Endodermal cell (in vitro differentiated cells): Measurements from ENCODE around the gene BTBD6. TPM values are rescaled to one million over a fixed set of nuclear protein-coding genes. Genes with fewer than 3 reads are reported as not detected.

Experiments
- DNase-seq: peaks from one replicate; pipeline ENCODE4 v3.0.0-alpha.2; 2017
- H3K27ac ChIP-seq: 2 replicates; pipeline ENCODE4 v1.5.1; 2013; ENCODE audit warnings: mild to moderate bottlenecking, low read depth, low read length, moderate library complexity
- H3K27me3 ChIP-seq: 2 replicates; pipeline ENCODE4 v1.6.1; 2013; ENCODE audit warnings: mild to moderate bottlenecking, low read length, moderate library complexity; ENCODE audit not compliant: insufficient read depth, control insufficient read depth, poor library complexity, severe bottlenecking
- H3K36me3 ChIP-seq: 2 replicates; pipeline ENCODE4 v1.7.0; 2013; ENCODE audit warnings: mild to moderate bottlenecking, low read length, moderate library complexity; ENCODE audit not compliant: control insufficient read depth, insufficient read depth
- H3K4me1 ChIP-seq: one replicate; pipeline ENCODE4 v1.7.0; 2013; ENCODE audit warnings: low read length; ENCODE audit not compliant: control insufficient read depth, insufficient read depth
- H3K4me3 ChIP-seq: 2 replicates; pipeline ENCODE4 v1.5.1; 2013; ENCODE audit warnings: mild to moderate bottlenecking, low read length, moderate library complexity
- H3K9ac ChIP-seq: 2 replicates; pipeline ENCODE4 v1.6.1; 2013; ENCODE audit warnings: mild to moderate bottlenecking, low read length, moderate library complexity; ENCODE audit not compliant: poor library complexity, severe bottlenecking; ENCODE audit errors: extremely low read depth
- H3K9me3 ChIP-seq: 2 replicates; pipeline ENCODE4 v1.6.1; 2013; ENCODE audit warnings: mild to moderate bottlenecking, low read length, moderate library complexity; ENCODE audit not compliant: control insufficient read depth
- H3K27ac Mint-ChIP-seq: 2 replicates; pipeline ENCODE4 v1.8.0; 2020; ENCODE audit warnings: mixed read lengths
- H3K27me3 Mint-ChIP-seq: 2 replicates; pipeline ENCODE4 v1.8.0; 2021; ENCODE audit warnings: mild to moderate bottlenecking, mixed read lengths; ENCODE audit not compliant: insufficient read depth
- H3K36me3 Mint-ChIP-seq: 2 replicates; pipeline ENCODE4 v1.8.0; 2020; ENCODE audit warnings: low read depth, mixed read lengths
- H3K4me1 Mint-ChIP-seq: 2 replicates; pipeline ENCODE4 v1.8.0; 2020; ENCODE audit warnings: mixed read lengths
- H3K4me3 Mint-ChIP-seq: 2 replicates; pipeline ENCODE4 v1.8.0; 2020; ENCODE audit warnings: mild to moderate bottlenecking, moderate library complexity, mixed read lengths
- H3K9me3 Mint-ChIP-seq: 2 replicates; pipeline ENCODE4 v1.8.0; 2020; ENCODE audit warnings: mild to moderate bottlenecking, mixed read lengths
- WGBS, 2 experiments: methylation state at CpG; one replicate each; pipeline versions ENCODE4 v1.1.5 to v1.1.7; 2013; ENCODE audit warnings: missing lambda C conversion rate in 2 of 2, mixed read lengths in 1 of 2; ENCODE audit not compliant: insufficient coverage in 1 of 2, insufficient read length in 1 of 2; 5-methylcytosine and 5-hydroxymethylcytosine counted together
- total RNA-seq, 2 donors: library from RNA; stranded (reverse); fragmentation: NEBNext Ultra II Directional in 1 of 2; extraction: Animal tissue kit (Norgen Biotek cat#: 25700) in 1 of 2; gene quantifications; 2 replicates in 1 of 2; 3 replicates in 1 of 2; pipeline ENCODE4 v1.2.1, GENCODE V29; 2021
- TF ChIP-seq, protein P1 (sequence below): fragments of 200-600 bp; sonication (generic); conservative IDR thresholded peaks from 2 replicates; pipeline ENCODE4 v1.5.0; 2021; ENCODE audit warnings: antibody characterized with exemption, mild to moderate bottlenecking

Gene BTBD6
- total RNA-seq, 2 donors from 2014 or later = 21.8 to 26.9 TPM

DNA sequence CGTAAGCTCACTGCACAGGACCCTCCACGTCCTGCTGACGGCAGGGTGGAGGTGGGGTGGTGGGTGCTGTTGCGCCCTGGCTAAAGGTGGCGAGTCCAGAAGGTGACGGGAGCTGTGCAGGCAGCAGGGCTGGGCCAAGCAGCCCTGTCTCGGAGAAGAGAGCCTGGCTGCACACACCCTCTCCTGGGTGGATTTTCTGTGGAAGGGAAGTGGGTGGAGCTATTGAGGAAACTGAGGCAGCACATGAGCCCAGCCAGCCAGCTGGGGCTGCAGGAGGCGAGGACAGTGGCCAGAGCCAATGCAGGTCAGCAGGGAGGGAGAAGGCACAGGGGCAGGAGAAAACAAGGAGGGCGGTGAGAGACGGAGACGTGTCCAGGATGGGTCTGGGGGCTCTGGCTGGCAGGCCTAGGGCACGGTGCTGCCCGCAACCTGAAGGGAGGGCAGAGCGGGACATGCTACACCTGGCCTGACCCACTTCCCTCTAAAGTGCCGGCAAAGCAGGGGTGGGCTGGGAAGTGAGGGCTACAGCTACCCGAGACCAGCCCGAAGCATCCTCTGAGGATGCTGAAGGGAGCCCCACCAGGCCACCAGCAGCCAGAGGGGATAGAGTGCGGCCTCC lies 20.5 kb downstream of the BTBD6 start:
- no peak for DNase-seq
- no peaks in the 10 kb centered on the region for H3K27me3 ChIP-seq
- H3K4me1 ChIP-seq = no peaks in the 10 kb centered on the region
- Mint-ChIP-seq H3K9me3 (no peaks in the 10 kb centered on the region), H3K27me3 (no peaks in the 10 kb centered on the region), H3K4me1 (no peaks in the 10 kb centered on the region), H3K4me3 (no peak overlapping the region), H3K27ac (peak overlapping the region; percentile 81), H3K36me3 (peaks cover 6% of the 10 kb centered on the region)
- H3K4me3 ChIP-seq = no peak overlapping the region
- no peaks in the 10 kb centered on the region for H3K9me3 ChIP-seq
- no peak overlapping the region for H3K27ac ChIP-seq
- no peaks in the 10 kb centered on the region for H3K36me3 ChIP-seq
- H3K9ac ChIP-seq = no peak overlapping the region
- TF ChIP-seq, protein P1, sequence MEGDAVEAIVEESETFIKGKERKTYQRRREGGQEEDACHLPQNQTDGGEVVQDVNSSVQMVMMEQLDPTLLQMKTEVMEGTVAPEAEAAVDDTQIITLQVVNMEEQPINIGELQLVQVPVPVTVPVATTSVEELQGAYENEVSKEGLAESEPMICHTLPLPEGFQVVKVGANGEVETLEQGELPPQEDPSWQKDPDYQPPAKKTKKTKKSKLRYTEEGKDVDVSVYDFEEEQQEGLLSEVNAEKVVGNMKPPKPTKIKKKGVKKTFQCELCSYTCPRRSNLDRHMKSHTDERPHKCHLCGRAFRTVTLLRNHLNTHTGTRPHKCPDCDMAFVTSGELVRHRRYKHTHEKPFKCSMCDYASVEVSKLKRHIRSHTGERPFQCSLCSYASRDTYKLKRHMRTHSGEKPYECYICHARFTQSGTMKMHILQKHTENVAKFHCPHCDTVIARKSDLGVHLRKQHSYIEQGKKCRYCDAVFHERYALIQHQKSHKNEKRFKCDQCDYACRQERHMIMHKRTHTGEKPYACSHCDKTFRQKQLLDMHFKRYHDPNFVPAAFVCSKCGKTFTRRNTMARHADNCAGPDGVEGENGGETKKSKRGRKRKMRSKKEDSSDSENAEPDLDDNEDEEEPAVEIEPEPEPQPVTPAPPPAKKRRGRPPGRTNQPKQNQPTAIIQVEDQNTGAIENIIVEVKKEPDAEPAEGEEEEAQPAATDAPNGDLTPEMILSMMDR = no peak
- WGBS, 2 experiments = 91 to 98% methylated on average over 14 to 18 of the region's 18 CpGs

DNA sequence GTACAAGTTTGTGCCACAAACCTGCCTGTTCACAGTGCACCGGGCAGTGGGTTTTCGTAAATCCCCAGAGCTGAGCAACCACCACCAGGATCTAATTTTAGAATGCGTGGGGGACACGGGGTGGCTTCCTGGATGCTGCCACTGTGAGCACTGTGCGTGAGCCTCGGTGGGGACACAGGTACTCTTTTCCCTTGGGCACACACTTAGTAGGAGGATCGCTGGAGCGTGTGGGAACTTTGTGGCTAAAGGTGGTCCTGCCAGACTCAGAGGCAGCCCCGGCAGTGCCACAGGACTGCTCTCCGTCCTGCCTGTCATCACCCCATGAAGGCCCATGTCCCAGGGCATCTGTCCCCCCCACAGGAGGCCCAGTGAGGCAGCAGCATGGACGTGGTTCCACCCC lies 21.1 kb downstream of the BTBD6 start:
- Mint-ChIP-seq H3K4me3 (no peak overlapping the region), H3K27me3 (no peaks in the 10 kb centered on the region), H3K9me3 (no peaks in the 10 kb centered on the region), H3K36me3 (peaks cover 3% of the 10 kb centered on the region), H3K27ac (no peak overlapping the region), H3K4me1 (no peaks in the 10 kb centered on the region)
- H3K27me3 ChIP-seq = no peaks in the 10 kb centered on the region
- WGBS, 2 experiments = 94 to 95% methylated on average over 6 to 11 of the region's 11 CpGs
- no peak overlapping the region for H3K27ac ChIP-seq
- DNase-seq = no peak
- TF ChIP-seq, protein P1 = no peak
- no peak overlapping the region for H3K4me3 ChIP-seq
- H3K9me3 ChIP-seq = no peaks in the 10 kb centered on the region
- no peaks in the 10 kb centered on the region for H3K4me1 ChIP-seq
- no peaks in the 10 kb centered on the region for H3K36me3 ChIP-seq
- H3K9ac ChIP-seq = no peak overlapping the region

DNA sequence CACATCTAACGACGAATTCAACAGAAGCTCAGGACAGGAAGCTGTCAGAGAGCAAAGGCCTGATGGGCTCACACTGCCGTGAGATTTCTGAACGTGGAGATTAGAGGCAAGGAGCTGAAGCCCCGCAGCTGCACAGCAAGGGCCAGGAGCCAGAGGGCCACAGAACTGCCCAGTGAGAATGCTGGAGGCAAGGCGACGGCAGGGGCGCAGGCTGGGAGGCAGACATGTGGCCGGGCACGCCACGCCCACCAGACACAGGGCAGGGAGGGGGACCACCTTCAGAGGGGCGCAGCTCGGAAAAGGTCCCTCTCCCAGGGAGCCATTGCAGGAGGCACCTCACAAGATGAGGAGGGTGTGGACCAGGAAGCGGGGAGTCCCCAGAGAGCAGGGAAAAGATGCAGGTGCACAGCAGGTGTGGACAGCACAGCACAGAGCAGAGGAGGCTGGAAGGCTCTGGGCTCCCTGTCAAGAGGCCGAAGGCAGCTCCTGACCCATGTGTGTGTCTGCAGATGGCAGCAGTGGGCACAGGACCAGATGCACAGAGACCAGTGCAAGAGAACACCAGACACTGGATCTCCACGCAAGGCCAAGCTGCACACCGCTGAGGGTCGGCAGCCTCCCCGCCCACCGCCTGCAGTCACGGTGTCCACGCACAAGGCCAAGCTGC lies 23.0 kb downstream of the BTBD6 start:
- TF ChIP-seq, protein P1 = no peak
- Histone ChIP-seq H3K27me3 (no peaks in the 10 kb centered on the region), H3K9me3 (no peaks in the 10 kb centered on the region), H3K36me3 (no peaks in the 10 kb centered on the region), H3K27ac (no peak overlapping the region), H3K4me3 (no peak overlapping the region), H3K9ac (no peak overlapping the region), H3K4me1 (no peaks in the 10 kb centered on the region)
- Mint-ChIP-seq H3K27ac (no peak overlapping the region), H3K4me3 (no peak overlapping the region), H3K27me3 (no peaks in the 10 kb centered on the region), H3K36me3 (no peaks in the 10 kb centered on the region), H3K4me1 (no peaks in the 10 kb centered on the region), H3K9me3 (no peaks in the 10 kb centered on the region)
- no peak for DNase-seq
- 95% methylated on average over 15 to 21 of the region's 22 CpGs for WGBS, 2 experiments
